Brain microvascular endothelial cell (primary cell): ENCODE measurements around the gene STOML2.

ENCODE experiments used
- DNase-seq: peaks from one replicate; pipeline ENCODE4 v3.0.0-alpha.2; 2020
- H3K27ac ChIP-seq: fragments of 250-450 bp; sonication (Bioruptor Pico); 2 replicates; pipeline ENCODE4 v1.5.1; 2020; ENCODE audit warnings: mild to moderate bottlenecking, moderate library complexity
- H3K27me3 ChIP-seq: fragments of 250-450 bp; sonication (Bioruptor Pico); replicated peaks from 2 replicates; pipeline ENCODE4 v1.5.1; 2020; ENCODE audit warnings: mild to moderate bottlenecking
- H3K36me3 ChIP-seq: fragments of 250-450 bp; sonication (Bioruptor Pico); replicated peaks from 2 replicates; pipeline ENCODE4 v1.5.1; 2020; ENCODE audit warnings: mild to moderate bottlenecking
- H3K4me3 ChIP-seq: 2 replicates; pipeline ENCODE4 v1.5.1; 2011; ENCODE audit warnings: low read depth, mild to moderate bottlenecking, control low read depth, low read length, moderate library complexity
- CTCF ChIP-seq: IDR thresholded peaks from 2 replicates; pipeline ENCODE4 v1.5.1; 2011; ENCODE audit warnings: low read depth, mild to moderate bottlenecking, moderate library complexity, low read length, control low read depth, inconsistent platforms; ENCODE audit errors: missing control alignments
- in situ Hi-C: cut with HindIII; loops from 2 replicates; pipeline ENCODE4 v1.10.0; 2017; ENCODE audit warnings: low sequenced_read_pairs, low pct_ligation_motif_present

Gene STOML2

DNA sequence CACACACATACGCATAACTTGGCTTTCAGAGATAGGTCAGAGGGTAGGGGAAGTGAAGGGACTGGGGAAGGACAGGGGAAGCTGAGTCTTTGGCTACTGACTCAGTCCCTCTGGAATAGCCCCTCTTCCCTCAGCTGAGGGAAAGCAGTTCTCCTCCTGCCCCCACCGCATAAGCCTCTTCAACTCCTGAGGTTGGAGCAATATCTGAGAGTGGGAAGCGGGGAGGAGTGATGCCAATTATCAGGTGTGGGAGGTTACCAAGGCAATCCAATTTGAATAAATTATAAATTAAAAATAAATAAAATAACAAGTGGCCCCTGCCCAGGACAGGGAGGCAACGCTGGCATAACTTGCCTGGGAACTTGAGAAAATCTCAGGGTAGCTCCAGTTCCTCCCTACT, 1.7 kb upstream of the STOML2 start:
- TF ChIP-seq CTCF: no peak
- Histone ChIP-seq H3K4me3 (no peak overlapping the region), H3K27me3 (no peaks in the 10 kb centered on the region), H3K36me3 (peaks cover 60% of the 10 kb centered on the region), H3K27ac (no peak overlapping the region)
- no peak for DNase-seq
- in situ Hi-C loops: no loop called here

DNA sequence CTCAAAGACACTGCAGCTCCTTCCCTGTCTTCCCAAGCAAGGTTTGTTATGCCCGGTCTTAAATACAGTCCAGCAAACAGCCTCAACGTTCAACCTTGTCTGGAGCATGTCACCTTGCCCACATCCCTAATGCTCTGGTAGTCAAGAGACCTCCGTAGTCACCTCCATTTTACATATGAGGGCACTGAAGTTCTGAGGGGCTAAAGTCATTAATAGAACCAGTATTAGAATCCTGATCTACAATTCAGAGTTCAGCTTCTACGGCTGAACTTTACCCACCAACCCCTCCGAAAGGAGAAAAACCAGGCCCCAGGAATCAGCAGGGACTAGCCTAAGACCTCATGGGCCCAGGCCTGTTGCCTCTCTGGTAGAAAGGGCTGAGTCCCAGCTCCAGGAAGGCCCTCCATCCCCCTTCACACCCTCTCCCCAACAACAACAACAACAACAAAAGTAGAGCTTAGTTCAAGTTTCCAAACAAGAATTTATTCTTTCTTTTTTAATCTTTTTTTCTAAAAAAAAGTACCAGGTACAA, 795 bp upstream of the STOML2 start:
- in situ Hi-C loops: no loop called here

DNA sequence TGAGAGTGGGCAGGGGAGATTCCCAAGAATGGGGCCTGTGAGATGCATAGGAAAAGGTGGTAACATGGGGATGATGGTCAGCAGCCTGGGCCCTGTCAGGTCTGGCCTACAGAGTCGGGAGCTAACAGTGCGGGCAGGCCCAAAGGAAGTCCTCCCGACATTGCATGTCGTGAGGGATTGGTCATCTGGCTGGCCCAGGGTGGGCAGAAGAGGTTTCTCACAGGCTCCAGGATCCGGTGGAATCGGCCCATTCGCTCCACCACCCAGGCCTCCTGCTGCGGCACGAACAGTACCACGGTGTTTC, 514 bp downstream of the STOML2 start:
- in situ Hi-C loops: no loop called here
- no peak for TF ChIP-seq CTCF
- Histone ChIP-seq H3K27ac (peak overlapping the region; percentile 96), H3K4me3 (peak overlapping the region; percentile 86), H3K27me3 (no peaks in the 10 kb centered on the region), H3K36me3 (peaks cover 49% of the 10 kb centered on the region)
- peak; percentile 6 for DNase-seq

More for the DNA sequence above, 795 bp upstream of the STOML2 start:
- Histone ChIP-seq H3K36me3 (peaks cover 59% of the 10 kb centered on the region), H3K4me3 (peak overlapping the region; percentile 86), H3K27ac (peak overlapping the region; percentile 96), H3K27me3 (no peaks in the 10 kb centered on the region)
- no peak for TF ChIP-seq CTCF
- no peak for DNase-seq

DNA sequence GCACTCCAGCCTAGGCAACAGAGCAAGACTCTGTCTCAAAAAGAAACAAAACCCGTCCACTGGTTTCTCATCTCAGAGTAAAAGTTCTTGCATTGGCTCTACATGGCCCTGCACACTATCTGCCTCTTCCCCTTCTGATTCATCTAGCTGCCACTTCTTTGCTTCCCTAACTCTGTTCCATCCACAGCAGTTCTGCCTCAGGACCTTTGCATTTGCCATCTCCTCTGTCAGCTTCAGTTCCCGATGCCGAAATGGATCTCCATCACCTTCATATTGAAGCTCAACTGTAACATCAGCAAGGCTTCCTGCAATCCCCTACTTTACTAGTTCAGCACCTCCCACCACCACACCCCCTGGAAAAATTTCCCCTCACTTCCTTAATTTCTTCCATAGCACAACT, 5.4 kb downstream of the STOML2 start:
- no peak for TF ChIP-seq CTCF
- peaks cover 36% of the 10 kb centered on the region for H3K36me3 ChIP-seq
- in situ Hi-C loops: no loop called here
- no peak overlapping the region for H3K4me3 ChIP-seq
- H3K27ac ChIP-seq: no peak overlapping the region
- no peak for DNase-seq
- H3K27me3 ChIP-seq: no peaks in the 10 kb centered on the region

DNA sequence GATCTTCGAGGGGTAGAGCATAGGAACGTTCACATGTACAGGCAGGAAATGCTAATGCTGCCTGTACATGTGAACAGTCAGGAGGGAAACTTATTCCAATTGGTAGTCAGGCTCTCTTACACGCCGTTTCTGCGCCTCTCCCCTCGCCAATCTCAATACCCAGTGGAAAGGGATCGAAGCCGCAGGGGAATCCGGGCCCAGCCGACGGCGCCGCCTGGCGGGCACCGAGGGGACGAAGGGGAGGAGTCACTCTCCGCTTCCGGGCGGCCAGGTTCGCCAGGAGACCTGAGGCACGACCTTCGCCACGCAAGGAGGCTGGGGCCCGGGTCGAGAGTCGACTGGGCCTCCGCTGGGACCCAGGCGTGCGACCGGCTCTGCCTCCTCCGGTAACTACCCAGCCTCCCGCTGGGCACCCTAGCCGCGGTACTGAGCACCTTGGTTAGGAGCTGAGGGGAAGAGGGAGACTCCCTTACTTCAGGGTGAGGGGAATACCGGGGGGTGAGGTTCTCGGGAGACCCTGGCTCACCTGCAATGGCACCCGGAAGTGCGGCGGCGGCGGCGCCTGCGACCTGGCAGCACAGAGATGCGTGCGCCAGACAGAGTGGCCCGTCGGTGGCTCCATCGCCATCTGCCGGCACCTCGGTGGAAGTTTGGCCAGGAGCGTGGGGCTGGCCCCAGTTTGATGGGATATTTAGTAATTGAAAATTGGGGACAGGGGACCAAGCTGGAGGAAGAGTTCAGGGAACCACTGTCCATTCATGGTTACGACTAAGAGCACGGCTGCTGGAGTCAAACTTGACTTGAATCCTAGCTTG, 6.7 kb downstream of the STOML2 start, which contains the start of gene PIGO:
TSS of gene PIGO (minus strand) at position 557 of the 815 bp plus-strand sequence. CDS start 1,026 bp downstream, outside the sequence.
- DNase-seq: peak; percentile 76
- Histone ChIP-seq H3K27me3 (no peaks in the 10 kb centered on the region), H3K4me3 (peak within 1 kb of the TSS; percentile 96), H3K36me3 (peaks cover 34% of the 10 kb centered on the region), H3K27ac (peak within 1 kb of the TSS; percentile 97)
- peak; percentile 94 for TF ChIP-seq CTCF
- in situ Hi-C loops: no loop called here
